Left lung (tissue), 10 donors: Measurements from ENCODE around the gene TMEM214. TPM values are rescaled to one million over a fixed set of nuclear protein-coding genes. Genes with fewer than 3 reads are reported as not detected.

Experiments
- ATAC-seq: fragments of 200-7000 bp; cut with Tn5 transposase; one replicate; pipeline ENCODE4 v1.9.1; 2020; ENCODE audit warnings: moderate library complexity
- DNase-seq, 4 donors: peaks; one replicate each; pipeline ENCODE4 v3.0.0-alpha.2; 2013 to 2020
- H3K27ac ChIP-seq, 2 donors: fragments of 200-600 bp; sonication (generic) in 1 of 2; one replicate each; pipeline versions ENCODE4 v1.5.0 to v1.8.0; 2020 to 2021
- H3K27me3 ChIP-seq, 2 donors: fragments of 200-600 bp; sonication (generic) in 1 of 2; one replicate each; pipeline versions ENCODE4 v1.5.0 to v1.8.0; 2020 to 2021
- H3K36me3 ChIP-seq, 2 donors: fragments of 200-600 bp; sonication (generic) in 1 of 2; one replicate each; pipeline versions ENCODE4 v1.5.0 to v1.8.0; 2020 to 2021
- H3K4me1 ChIP-seq, 2 donors: fragments of 200-600 bp; one replicate each; pipeline ENCODE4 v1.8.0; 2021
- H3K4me3 ChIP-seq, 2 donors: fragments of 200-600 bp; sonication (generic) in 1 of 2; one replicate each; pipeline versions ENCODE4 v1.5.0 to v1.8.0; 2020 to 2021; ENCODE audit warnings: mild to moderate bottlenecking in 1 of 2
- H3K9me3 ChIP-seq, 2 donors: fragments of 200-600 bp; sonication (generic) in 1 of 2; one replicate each; pipeline versions ENCODE4 v1.5.0 to v1.8.0; 2020 to 2021
- intact Hi-C, 2 donors: fragments of 100-400 bp; cut with DNase I; formaldehyde crosslinking; loops; one replicate each; pipeline versions ENCODE4 v1.11.2 to v1.14.2; 2022
- polyA plus RNA-seq, 6 donors: library from polyadenylated mRNA; unstranded; fragments of 120-200 nt; gene quantifications; one replicate each; pipeline ENCODE4 v1.2.1, GENCODE V29; 2013; ENCODE audit not compliant: insufficient read length in 6 of 6
- total RNA-seq, 2 donors: library from RNA; stranded (reverse); fragmentation: NEBNext Ultra II Directional; extraction: Animal tissue kit (Norgen Biotek cat#: 25700); gene quantifications; one replicate each; pipeline ENCODE4 v1.2.1, GENCODE V29; 2021
- TF ChIP-seq, protein P1 (sequence below), 2 donors: fragments of 200-600 bp; sonication (generic) in 1 of 2; IDR thresholded peaks; one replicate each; pipeline versions ENCODE4 v1.5.0 to v1.8.0; 2021; ENCODE audit warnings: antibody characterized with exemption in 2 of 2
- donor health status: DM: no; HTN: yes; CAD: no.
- donor health status: DM: no; HTN: no; CAD: no.

The TMEM214 gene
- total and polyA plus RNA-seq, 8 donors: 59.8 to 105 (median 73.9) TPM

DNA sequence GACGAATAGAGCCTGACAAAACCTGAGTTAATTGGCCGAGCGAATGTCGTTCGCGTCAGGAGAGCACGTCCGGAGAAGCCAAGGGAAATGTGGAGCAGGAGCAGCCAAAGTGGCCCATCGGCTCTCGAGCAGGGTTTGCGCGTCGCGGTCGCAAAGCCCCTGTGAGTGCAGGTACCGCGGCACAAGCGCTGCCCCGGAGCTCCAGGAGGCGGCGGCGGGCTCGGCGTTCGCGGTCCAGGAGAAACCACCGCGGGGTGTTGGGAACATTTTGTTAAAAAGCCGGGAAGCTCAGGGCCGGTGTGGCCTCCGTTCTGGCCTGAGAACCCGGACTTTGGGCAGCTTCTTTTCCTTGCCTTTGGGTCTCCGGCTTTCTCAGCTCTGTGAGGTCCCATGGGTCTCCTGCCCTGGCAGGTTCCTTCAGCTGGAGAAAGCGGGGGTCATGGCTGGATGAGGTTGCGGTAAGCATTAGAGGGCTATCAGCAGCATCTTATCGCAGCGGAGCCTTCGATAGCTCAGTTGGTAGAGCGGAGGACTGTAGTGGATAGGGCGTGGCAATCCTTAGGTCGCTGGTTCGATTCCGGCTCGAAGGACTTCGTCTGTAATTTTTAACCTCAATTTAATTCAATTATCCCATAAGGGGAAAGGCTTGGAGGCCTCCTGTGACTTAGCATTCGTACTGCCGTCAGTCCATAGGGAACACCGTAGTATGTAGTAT lies 17.7 kb downstream of the TMEM214 start:
- Histone ChIP-seq H3K27me3 (no peaks in the 10 kb centered on the region), H3K36me3 (peaks cover 0 to 11% of the 10 kb centered on the region in 2 donors), H3K4me3 (peak overlapping the region; percentile 77 to 91), H3K27ac (peak overlapping the region; percentile 83 to 92), H3K9me3 (no peaks in the 10 kb centered on the region), H3K4me1 (peaks cover 6 to 18% of the 10 kb centered on the region in 2 donors)
- DNase-seq (peak; percentile 89 to 96 (median 94)), ATAC-seq (peak; percentile 79)
- TF ChIP-seq, protein P1, sequence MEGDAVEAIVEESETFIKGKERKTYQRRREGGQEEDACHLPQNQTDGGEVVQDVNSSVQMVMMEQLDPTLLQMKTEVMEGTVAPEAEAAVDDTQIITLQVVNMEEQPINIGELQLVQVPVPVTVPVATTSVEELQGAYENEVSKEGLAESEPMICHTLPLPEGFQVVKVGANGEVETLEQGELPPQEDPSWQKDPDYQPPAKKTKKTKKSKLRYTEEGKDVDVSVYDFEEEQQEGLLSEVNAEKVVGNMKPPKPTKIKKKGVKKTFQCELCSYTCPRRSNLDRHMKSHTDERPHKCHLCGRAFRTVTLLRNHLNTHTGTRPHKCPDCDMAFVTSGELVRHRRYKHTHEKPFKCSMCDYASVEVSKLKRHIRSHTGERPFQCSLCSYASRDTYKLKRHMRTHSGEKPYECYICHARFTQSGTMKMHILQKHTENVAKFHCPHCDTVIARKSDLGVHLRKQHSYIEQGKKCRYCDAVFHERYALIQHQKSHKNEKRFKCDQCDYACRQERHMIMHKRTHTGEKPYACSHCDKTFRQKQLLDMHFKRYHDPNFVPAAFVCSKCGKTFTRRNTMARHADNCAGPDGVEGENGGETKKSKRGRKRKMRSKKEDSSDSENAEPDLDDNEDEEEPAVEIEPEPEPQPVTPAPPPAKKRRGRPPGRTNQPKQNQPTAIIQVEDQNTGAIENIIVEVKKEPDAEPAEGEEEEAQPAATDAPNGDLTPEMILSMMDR (IDR thresholded peaks at IDR 0.05): peak in 1 of 2 donors; percentile 31
- intact Hi-C loops: no loop called here

DNA sequence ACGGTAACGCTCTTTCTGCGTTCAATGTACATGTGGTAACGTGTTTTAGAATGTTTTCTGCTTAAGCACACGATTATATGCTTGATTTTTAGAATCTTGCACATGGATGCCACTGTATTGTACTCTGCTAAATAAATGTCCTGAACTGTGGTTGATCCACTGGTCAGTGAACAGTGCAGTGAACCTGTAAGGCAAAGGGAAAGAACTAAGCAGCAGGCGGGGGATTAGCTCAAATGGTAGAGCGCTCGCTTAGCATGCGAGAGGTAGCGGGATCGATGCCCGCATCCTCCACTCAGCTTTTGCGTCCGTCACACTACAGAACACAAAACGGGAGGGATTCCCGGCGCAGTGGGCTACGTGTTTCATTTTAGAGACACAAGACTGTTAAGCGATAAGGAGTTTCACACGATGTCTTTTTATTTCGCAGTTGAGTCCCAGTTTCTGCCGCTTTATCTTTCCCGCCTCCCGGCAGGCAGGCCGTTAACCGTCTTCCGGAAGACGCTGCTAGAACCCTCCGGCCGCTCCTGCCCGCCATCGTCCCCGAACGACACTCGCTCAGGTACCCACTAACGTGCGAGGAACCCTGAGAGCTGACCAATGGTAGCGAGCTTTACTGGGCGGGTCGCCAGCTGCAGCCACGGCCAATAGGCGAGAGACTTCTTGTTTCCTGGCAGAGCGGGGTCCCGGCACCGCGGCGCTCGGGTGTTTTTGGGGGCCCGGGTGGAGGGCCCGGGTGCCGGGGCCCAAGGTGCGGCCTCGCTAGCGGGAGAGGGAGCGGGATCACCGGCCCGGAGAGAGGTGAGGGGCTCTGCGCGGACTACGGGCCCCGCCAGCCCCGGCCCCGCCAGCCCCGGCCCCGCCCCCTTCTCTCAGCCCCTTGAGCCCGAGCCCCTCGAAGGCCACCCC lies 18.5 kb downstream of the TMEM214 start, which contains the start of gene AGBL5:
Gene AGBL5, plus strand, starts transcription at position 673 of the 906 bp plus-strand sequence. CDS start 1,291 bp downstream, outside the sequence.
- Histone ChIP-seq H3K4me3 (peak within 1 kb of the TSS; percentile 77 to 91), H3K4me1 (peaks cover 6 to 18% of the 10 kb centered on the region in 2 donors), H3K36me3 (peaks cover 0 to 19% of the 10 kb centered on the region in 2 donors), H3K9me3 (no peaks in the 10 kb centered on the region), H3K27ac (peak within 1 kb of the TSS; percentile 83 to 92), H3K27me3 (no peaks in the 10 kb centered on the region)
- intact Hi-C loops: no loop called here
- ATAC-seq (peak; percentile 87), DNase-seq (peak; percentile 93 to 96 (median 94))
- TF ChIP-seq, protein P1 (IDR thresholded peaks at IDR 0.05): no peak

DNA sequence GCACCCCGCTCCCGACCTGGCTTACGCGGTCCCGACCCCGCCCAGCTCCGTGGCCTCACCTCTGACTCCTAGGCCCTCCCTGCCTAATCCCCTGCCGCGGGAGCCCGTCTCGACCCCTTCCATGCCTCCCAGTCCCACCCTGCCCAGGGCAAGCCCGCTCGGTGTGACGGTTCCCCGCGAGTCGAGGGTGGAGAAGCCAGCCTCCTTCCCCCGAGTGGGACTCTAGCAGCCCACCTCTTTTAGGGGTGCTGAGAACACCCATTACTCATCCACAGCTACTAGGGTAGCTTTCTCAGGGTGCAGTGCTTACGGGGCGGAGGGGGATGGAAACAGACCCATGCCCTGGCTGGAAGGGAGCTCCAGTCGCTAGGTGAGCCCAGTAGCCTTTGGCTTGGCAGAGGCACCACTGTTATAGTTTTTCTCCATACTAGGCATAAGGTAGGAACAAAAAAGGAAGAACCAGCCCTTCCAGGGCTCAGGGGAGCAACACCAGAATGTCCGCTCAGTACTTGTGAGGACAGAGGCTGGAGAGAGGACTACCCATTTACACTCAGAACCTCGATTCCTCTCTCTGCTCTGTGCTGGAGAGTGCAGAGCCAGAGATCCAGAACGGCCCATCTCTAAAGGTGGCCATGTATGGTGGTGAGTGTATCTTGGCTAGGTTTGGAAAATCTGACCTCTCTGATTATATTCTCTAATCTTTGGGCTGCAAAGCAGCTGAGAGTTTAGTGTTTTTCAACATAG lies 19.3 kb downstream of the TMEM214 start:
- DNase-seq (peak in 2 of 4 donors; percentile 58 to 89), ATAC-seq (no peak)
- Histone ChIP-seq H3K36me3 (peaks cover 0 to 27% of the 10 kb centered on the region in 2 donors), H3K9me3 (no peaks in the 10 kb centered on the region), H3K27ac (peak overlapping the region; percentile 83 to 92), H3K4me3 (peak overlapping the region; percentile 77 to 91), H3K4me1 (peaks cover 6 to 18% of the 10 kb centered on the region in 2 donors), H3K27me3 (no peaks in the 10 kb centered on the region)
- intact Hi-C loops: no loop called here
- TF ChIP-seq, protein P1 (IDR thresholded peaks at IDR 0.05): no peak

DNA sequence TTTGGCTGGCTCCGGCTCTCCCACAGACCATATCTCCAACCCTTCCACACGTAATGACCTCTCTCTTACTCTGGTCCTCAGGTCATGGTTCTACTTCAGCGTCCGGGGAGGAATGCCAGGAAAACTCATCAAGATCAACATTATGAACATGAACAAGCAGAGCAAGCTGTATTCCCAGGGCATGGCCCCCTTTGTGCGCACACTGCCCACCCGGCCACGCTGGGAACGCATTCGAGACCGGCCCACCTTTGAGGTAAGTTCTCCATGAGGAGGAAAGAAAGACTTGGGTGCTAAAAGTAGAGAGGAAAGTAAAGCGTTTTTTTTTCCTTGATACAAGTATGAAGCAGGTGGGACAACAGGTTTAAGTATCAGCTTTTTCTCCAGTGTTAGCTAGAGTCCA lies 20.6 kb downstream of the TMEM214 start:
- no peaks in the 10 kb centered on the region for H3K9me3 ChIP-seq
- DNase-seq (no peak), ATAC-seq (no peak)
- no peaks in the 10 kb centered on the region for H3K27me3 ChIP-seq
- intact Hi-C loops: no loop called here
- no peak overlapping the region for H3K27ac ChIP-seq
- TF ChIP-seq, protein P1 (IDR thresholded peaks at IDR 0.05): no peak
- peaks cover 0 to 37% of the 10 kb centered on the region in 2 donors for H3K36me3 ChIP-seq
- H3K4me1 ChIP-seq: peaks cover 6 to 18% of the 10 kb centered on the region in 2 donors
- H3K4me3 ChIP-seq: no peak overlapping the region
